NCI-H1417 treated with DMSO at 0.1 percent for 48 hours (cell line): ENCODE data around the gene POLR1E.
"Not testable (repeated sequence)": the region's sequence is repeated elsewhere in the genome, so short reads cannot be mapped to it uniquely, and the experiment has no call there.

Experiments
- DNase-seq: peaks from one replicate; lab custom pipeline; 2025; lab: John Stamatoyannopoulos, UW

Gene POLR1E

GRCh38 chr9:37501957-37502596 is 16.3 kb downstream of the POLR1E start:
- DNase-seq: no peak

- no peak for DNase-seq
Measured at GRCh38 chr9:37503736-37504135, 18.0 kb downstream of the POLR1E start.

GRCh38 chr9:37504605-37505004 is 18.9 kb downstream of the POLR1E start:
- DNase-seq: no peak

- no peak for DNase-seq
Measured at GRCh38 chr9:37507566-37508134, 21.9 kb downstream of the POLR1E start.

GRCh38 chr9:37508135-37508833 is 22.5 kb downstream of the POLR1E start:
- no peak for DNase-seq

GRCh38 chr9:37508834-37509206 is 23.1 kb downstream of the POLR1E start:
- DNase-seq: no peak

GRCh38 chr9:37509536-37509935 is 23.8 kb downstream of the POLR1E start:
- no peak for DNase-seq

GRCh38 chr9:37510053-37510452 is 24.3 kb downstream of the POLR1E start:
- DNase-seq: not testable (repeated sequence)

GRCh38 chr9:37511016-37512010 is 25.6 kb downstream of the POLR1E start:
- no peak for DNase-seq

- DNase-seq: no peak
Measured at GRCh38 chr9:37512437-37512836, 26.7 kb downstream of the POLR1E start.

- not testable (repeated sequence) for DNase-seq
Measured at GRCh38 chr9:37514415-37514814, 28.7 kb downstream of the POLR1E start.

- DNase-seq: no peak
Measured at GRCh38 chr9:37514999-37515398, 29.3 kb downstream of the POLR1E start.

- DNase-seq: no peak
Measured at GRCh38 chr9:37515620-37516258, 30.0 kb downstream of the POLR1E start.

GRCh38 chr9:37517923-37518322 is 32.2 kb downstream of the POLR1E start:
- DNase-seq: no peak

GRCh38 chr9:37520641-37521040 is 34.9 kb downstream of the POLR1E start:
- DNase-seq: no peak

- DNase-seq: no peak
Measured at GRCh38 chr9:37521111-37521510, 35.4 kb downstream of the POLR1E start.

- DNase-seq: no peak
Measured at GRCh38 chr9:37522971-37523370, 37.2 kb downstream of the POLR1E start.

GRCh38 chr9:37523916-37524315 is 38.2 kb downstream of the POLR1E start:
- no peak for DNase-seq

- DNase-seq: no peak
Measured at GRCh38 chr9:37528652-37529471, 43.1 kb downstream of the POLR1E start.

GRCh38 chr9:37531699-37532098 is 46.0 kb downstream of the POLR1E start:
- no peak for DNase-seq

GRCh38 chr9:37534412-37534811 is 48.7 kb downstream of the POLR1E start:
- no peak for DNase-seq
